ENCODE data around the gene FRMD8.
"Not testable (repeated sequence)": the region's sequence is repeated elsewhere in the genome, so short reads cannot be mapped to it uniquely, and the experiment has no call there.

FRMD8 gene

GRCh38 chr11:65436412-65437032 is 50.1 kb downstream of the FRMD8 start:
- no peak for DNase-seq (ENCODE audit: low read depth)

GRCh38 chr11:65437436-65438227 is 51.2 kb downstream of the FRMD8 start:
- DNase-seq (ENCODE audit: low read depth): no peak

- DNase-seq (ENCODE audit: low read depth): no peak
Measured at GRCh38 chr11:65438257-65439151, 52.1 kb downstream of the FRMD8 start.

GRCh38 chr11:65439331-65440181 is 53.1 kb downstream of the FRMD8 start:
- no peak for DNase-seq (ENCODE audit: low read depth)

- DNase-seq (ENCODE audit: low read depth): no peak
Measured at GRCh38 chr11:65440831-65441499, 54.5 kb downstream of the FRMD8 start.

GRCh38 chr11:65442842-65443331 is 56.5 kb downstream of the FRMD8 start:
- DNase-seq (ENCODE audit: low read depth): no peak

- DNase-seq (ENCODE audit: low read depth): no peak
Measured at GRCh38 chr11:65444314-65445051, 58.0 kb downstream of the FRMD8 start.

GRCh38 chr11:65445101-65445603 is 58.7 kb downstream of the FRMD8 start:
- DNase-seq (ENCODE audit: low read depth): no peak

- DNase-seq (ENCODE audit: low read depth): no peak
Measured at GRCh38 chr11:65445604-65446445, 59.4 kb downstream of the FRMD8 start.

- DNase-seq (ENCODE audit: low read depth): no peak
Measured at GRCh38 chr11:65446446-65447277, 60.2 kb downstream of the FRMD8 start.

- no peak for DNase-seq (ENCODE audit: low read depth)
Measured at GRCh38 chr11:65448074-65448417, 61.6 kb downstream of the FRMD8 start.

GRCh38 chr11:65448418-65449105 is 62.1 kb downstream of the FRMD8 start:
- no peak for DNase-seq (ENCODE audit: low read depth)

- not testable (repeated sequence) for DNase-seq (ENCODE audit: low read depth)
Measured at GRCh38 chr11:65451301-65451700, 64.9 kb downstream of the FRMD8 start.

- not testable (repeated sequence) for DNase-seq (ENCODE audit: low read depth)
Measured at GRCh38 chr11:65452259-65452658, 65.8 kb downstream of the FRMD8 start.

GRCh38 chr11:65452806-65453490 is 66.5 kb downstream of the FRMD8 start:
- no peak for DNase-seq (ENCODE audit: low read depth)

- DNase-seq (ENCODE audit: low read depth): no peak
Measured at GRCh38 chr11:65454311-65454695, 67.9 kb downstream of the FRMD8 start.
